GM12878 (cell line): ENCODE measurements around the gene CHAF1A. TPM values are rescaled to one million over a fixed set of nuclear protein-coding genes. Genes with fewer than 3 reads are reported as not detected.

ENCODE experiments used
- CBX5 ChIP-seq: sonication (generic); IDR thresholded peaks from 2 replicates; pipeline ENCODE4 v1.6.1; 2016; ENCODE audit warnings: low read depth, moderate library complexity, mild to moderate bottlenecking, inconsistent platforms
- CHD1 ChIP-seq: IDR thresholded peaks from 2 replicates; pipeline ENCODE4 v1.6.1; 2012; ENCODE audit warnings: low read depth, low read length, improper control_type of control experiment
- ELK1 ChIP-seq: IDR thresholded peaks from 2 replicates; pipeline ENCODE4 v1.6.1; 2012; ENCODE audit warnings: low read depth, low read length, improper control_type of control experiment
- GATAD2B ChIP-seq: fragments of 450-650 bp; conservative IDR thresholded peaks from 2 replicates; pipeline ENCODE4 v1.6.1; 2017; ENCODE audit warnings: low read depth, mild to moderate bottlenecking, moderate library complexity
- LARP7 ChIP-seq: fragments of 450-650 bp; IDR thresholded peaks from 2 replicates; pipeline ENCODE4 v1.6.1; 2017; ENCODE audit warnings: mild to moderate bottlenecking
- MAX ChIP-seq: IDR thresholded peaks from 2 replicates; pipeline ENCODE4 v1.6.1; 2012; ENCODE audit warnings: low read depth, low read length, improper control_type of control experiment
- MTA2 ChIP-seq: fragments of 450-650 bp; IDR thresholded peaks from 2 replicates; pipeline ENCODE4 v1.6.1; 2016; ENCODE audit warnings: low read depth, mild to moderate bottlenecking, moderate library complexity
- NFXL1 ChIP-seq: fragments of 450-650 bp; IDR thresholded peaks from 2 replicates; pipeline ENCODE4 v1.6.1; 2017; ENCODE audit warnings: antibody characterized with exemption, mild to moderate bottlenecking, borderline replicate concordance
- NFYB ChIP-seq: IDR thresholded peaks from 2 replicates; pipeline ENCODE4 v1.6.1; 2011; ENCODE audit warnings: low read depth, mild to moderate bottlenecking, low read length, improper control_type of control experiment, moderate library complexity; ENCODE audit not compliant: insufficient read depth
- RAD51 ChIP-seq: fragments of 450-650 bp; IDR thresholded peaks from 2 replicates; pipeline ENCODE4 v1.6.1; 2016; ENCODE audit warnings: moderate library complexity, mild to moderate bottlenecking, inconsistent platforms
- STAT1 ChIP-seq: fragments of 450-650 bp; conservative IDR thresholded peaks from 2 replicates; pipeline ENCODE4 v1.6.1; 2014; ENCODE audit warnings: antibody characterized with exemption, mild to moderate bottlenecking
- ZBTB11 ChIP-seq: fragments of 450-650 bp; formaldehyde crosslinking; IDR thresholded peaks from 2 replicates; pipeline ENCODE4 v1.5.0; 2022; ENCODE audit warnings: mild to moderate bottlenecking, missing genetic modification characterization
- ZNF274 ChIP-seq: IDR thresholded peaks from one replicate; pipeline ENCODE4 v1.8.0; 2011; ENCODE audit not compliant: insufficient read length, insufficient read depth
- ZNF592 ChIP-seq: fragments of 450-650 bp; IDR thresholded peaks from 2 replicates; pipeline ENCODE4 v1.6.1; 2017; ENCODE audit warnings: mild to moderate bottlenecking, moderate library complexity
- polyA plus RNA-seq, 11 experiments: library from polyadenylated mRNA; depleted of rRNA in 4 of 11; unstranded in 6 of 11; stranded (reverse) in 5 of 11; fragments of >200 nt; fragmentation: Nextera tagmentation in 4 of 11; fragmentation: Illumina TruSeq in 1 of 11; extraction: Ambion mirVana in 4 of 11; extraction: Trizol in 1 of 11; gene quantifications; 1 replicate in 1 of 11; 2 replicates in 10 of 11; pipeline versions ENCODE4 v1.2.1 to v1.2.3, GENCODE V29; 2011 to 2016; ENCODE audit warnings: inconsistent platforms in 2 of 11, missing spikeins in 2 of 11, low read depth in 1 of 11
- total RNA-seq, 4 experiments: library from RNA; depleted of rRNA in 3 of 4; stranded (reverse); fragments of >200 nt in 3 of 4; fragmentation: Illumina TruSeq in 1 of 4; extraction: Trizol in 1 of 4; gene quantifications; 2 replicates each; pipeline versions ENCODE4 v1.2.1 to v1.2.3, GENCODE V29; 2013 to 2021

CHAF1A gene
- total and polyA plus RNA-seq, 10 of the 15 experiments (the other 5 are each of a cell fraction or from before 2014, with no cell fraction given) = 1.3 to 69.1 (median 34.2) TPM

GRCh38 chr19:4436231-4436630, 33.8 kb downstream of the CHAF1A start (continued):
- TF ChIP-seq ZNF592 (no peak), NFXL1 (no peak), NFYB (no peak), LARP7 (no peak), MAX (no peak), GATAD2B (no peak), ZNF274 (no peak), STAT1 (no peak), ZBTB11 (no peak), ELK1 (no peak), CBX5 (no peak), CHD1 (no peak), MTA2 (no peak), RAD51 (no peak)
